ENCODE measurements around the gene CD163L1.
"Not testable (repeated sequence)": the region's sequence is repeated elsewhere in the genome, so short reads cannot be mapped to it uniquely, and the experiment has no call there.

Gene CD163L1

DNA sequence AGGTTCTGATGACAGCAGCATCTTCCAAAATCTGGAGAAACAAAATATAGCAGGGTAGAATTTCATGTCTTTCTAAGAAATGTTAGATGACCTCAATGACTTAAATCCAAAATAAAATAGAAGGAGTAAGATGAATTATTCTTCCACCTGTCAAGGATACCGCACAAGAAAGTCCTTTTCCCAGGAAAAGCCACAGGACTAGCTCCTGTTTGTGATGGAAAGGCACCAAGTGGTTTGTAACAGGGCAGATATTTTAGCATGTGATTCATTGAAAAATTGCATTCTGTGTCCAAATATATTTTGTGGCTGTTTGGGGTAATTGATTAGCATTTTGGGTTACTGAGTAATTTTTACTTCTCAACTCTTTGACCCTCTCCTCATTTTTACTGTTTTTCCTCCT is 2.7 kb downstream of the CD163L1 start:
- TF ChIP-seq, protein P1, sequence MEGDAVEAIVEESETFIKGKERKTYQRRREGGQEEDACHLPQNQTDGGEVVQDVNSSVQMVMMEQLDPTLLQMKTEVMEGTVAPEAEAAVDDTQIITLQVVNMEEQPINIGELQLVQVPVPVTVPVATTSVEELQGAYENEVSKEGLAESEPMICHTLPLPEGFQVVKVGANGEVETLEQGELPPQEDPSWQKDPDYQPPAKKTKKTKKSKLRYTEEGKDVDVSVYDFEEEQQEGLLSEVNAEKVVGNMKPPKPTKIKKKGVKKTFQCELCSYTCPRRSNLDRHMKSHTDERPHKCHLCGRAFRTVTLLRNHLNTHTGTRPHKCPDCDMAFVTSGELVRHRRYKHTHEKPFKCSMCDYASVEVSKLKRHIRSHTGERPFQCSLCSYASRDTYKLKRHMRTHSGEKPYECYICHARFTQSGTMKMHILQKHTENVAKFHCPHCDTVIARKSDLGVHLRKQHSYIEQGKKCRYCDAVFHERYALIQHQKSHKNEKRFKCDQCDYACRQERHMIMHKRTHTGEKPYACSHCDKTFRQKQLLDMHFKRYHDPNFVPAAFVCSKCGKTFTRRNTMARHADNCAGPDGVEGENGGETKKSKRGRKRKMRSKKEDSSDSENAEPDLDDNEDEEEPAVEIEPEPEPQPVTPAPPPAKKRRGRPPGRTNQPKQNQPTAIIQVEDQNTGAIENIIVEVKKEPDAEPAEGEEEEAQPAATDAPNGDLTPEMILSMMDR (IDR thresholded peaks at IDR 0.05; ENCODE audit: low read depth, low read length): no peak
- no peak for DNase-seq (ENCODE audit: low read depth in 2 of 2)
- H3K4me3 ChIP-seq (replicated peaks in 1 of 2; ENCODE audit: low read depth in 2 of 2, low read length in 2 of 2): no peak overlapping the region

DNA sequence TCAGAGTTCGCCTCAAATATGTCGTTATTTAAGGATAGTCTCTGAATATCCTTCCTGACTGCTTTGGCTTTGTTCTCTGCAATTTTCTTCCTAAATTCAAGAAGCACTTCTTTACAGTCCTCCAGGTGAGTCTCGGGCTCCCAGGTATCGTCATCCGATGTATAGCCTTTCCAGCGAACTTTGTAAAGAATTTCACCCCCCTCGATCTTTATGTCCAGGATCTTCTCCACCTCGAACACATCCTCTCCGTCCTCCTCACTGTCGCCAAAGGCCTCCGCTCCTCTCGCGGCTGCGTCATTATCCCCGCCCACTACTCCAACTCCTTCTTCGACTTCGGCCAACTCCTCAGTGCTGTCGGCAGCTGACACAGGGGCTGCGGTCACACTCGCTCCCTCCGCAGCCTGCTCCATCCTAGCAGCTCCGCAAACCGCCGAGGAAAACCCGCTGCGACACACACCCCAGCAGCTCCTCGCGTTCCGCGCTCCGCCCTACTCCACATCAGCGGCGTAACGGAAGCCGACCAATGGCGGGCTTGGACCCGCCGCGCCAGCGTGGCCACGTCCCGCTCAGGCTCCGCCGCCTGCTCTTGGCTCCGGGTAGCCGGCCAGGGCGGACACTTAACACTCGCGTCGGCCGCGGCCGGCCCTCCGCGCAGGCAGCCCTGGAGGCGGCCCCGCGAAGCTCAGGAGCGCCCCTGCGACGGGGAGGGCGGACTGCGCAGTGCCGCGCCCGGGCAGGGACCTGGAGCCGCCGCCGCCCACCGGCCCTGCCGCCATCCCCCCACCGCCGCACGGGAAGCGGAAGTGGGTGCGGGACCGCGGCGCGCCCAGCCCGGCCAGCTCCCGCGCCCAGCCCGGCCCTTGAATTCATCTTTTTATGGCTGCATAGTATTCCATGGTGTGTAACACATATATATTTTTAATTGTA is 4.1 kb downstream of the CD163L1 start:
- peak; percentile 37 to 61 for DNase-seq (ENCODE audit: low read depth in 2 of 2)
- peak overlapping the region; percentile 4 to 51 for H3K4me3 ChIP-seq (replicated peaks in 1 of 2; ENCODE audit: low read depth in 2 of 2, low read length in 2 of 2)
- TF ChIP-seq, protein P1 (IDR thresholded peaks at IDR 0.05; ENCODE audit: low read depth, low read length): no peak

DNA sequence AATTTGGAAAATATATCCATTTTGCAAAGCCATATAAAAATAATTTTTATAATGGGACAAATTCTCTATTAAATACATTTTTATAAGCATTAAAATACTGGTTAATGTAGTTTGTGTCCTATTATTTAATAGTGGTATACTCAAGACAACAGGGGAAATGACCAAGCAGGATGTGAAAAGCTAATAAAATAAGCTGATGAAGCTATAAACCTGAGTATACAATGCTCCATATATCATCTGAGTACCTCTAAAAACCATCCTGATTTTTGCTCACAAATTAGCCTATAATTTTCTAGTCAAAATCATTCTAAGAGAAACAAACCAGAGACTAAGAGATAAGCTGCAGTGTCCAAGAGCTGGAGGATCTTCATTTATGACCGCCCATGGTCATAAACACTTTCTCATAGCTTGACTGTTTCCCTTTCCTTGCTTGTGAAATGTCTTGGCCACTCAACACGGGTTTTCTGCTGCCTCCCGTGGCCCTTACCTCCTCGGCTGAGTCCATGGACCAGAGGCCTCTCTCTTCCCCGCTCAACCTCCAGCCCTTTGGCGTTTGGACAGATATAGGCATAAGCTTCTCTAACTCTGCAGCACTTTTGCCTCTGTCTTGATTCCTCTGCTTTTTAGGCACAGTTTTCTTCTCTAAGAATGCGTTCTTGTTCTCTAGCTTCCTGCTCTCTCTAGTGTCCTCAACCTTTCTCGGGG is 5.5 kb downstream of the CD163L1 start:
- DNase-seq (ENCODE audit: low read depth in 2 of 2); H3K4me3 ChIP-seq (replicated peaks in 1 of 2; ENCODE audit: low read depth in 2 of 2, low read length in 2 of 2): not testable (repeated sequence)

DNA sequence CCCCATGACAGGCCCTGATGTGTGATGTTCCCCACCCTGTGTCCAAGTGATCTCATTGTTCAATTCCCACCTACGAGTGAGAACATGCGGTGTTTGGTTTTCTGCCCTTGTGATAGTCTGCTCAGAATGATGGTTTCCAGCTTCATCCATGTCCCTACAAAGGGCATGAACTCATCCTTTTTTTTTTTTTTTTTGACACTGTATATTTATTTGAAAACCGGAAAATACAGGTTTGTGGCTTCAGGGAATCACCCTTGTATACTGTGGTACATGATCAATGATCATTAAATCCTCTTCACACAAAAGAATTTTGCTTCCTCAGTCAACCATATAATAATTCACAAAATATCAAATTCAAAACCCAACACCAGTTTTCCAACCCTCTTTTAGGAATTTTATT is 6.5 kb downstream of the CD163L1 start:
- not testable (repeated sequence) for DNase-seq (ENCODE audit: low read depth in 2 of 2); H3K4me3 ChIP-seq (replicated peaks in 1 of 2; ENCODE audit: low read depth in 2 of 2, low read length in 2 of 2)

DNA sequence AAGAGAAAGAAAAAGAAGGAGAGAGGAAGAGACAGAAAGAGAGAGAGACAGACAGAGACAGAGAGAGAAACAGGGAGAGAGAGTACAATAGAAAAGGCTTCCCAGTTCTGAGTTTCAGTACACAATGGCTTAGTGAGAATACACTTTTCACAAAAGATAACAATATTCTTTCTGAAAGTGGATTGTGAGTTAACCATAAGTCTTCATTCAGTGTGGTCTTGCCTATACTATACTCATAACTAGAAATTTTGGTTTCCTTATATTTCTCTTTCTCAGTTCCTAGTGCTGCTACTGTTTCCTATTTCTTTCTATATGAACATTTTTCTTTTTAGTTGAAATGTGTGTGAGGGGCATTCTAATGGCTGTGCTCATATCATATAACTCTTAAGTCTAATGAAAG is 9.3 kb downstream of the CD163L1 start:
- DNase-seq (ENCODE audit: low read depth in 2 of 2): no peak
- TF ChIP-seq, protein P1 (IDR thresholded peaks at IDR 0.05; ENCODE audit: low read depth, low read length): no peak
- H3K4me3 ChIP-seq (replicated peaks in 1 of 2; ENCODE audit: low read depth in 2 of 2, low read length in 2 of 2): no peak overlapping the region

DNA sequence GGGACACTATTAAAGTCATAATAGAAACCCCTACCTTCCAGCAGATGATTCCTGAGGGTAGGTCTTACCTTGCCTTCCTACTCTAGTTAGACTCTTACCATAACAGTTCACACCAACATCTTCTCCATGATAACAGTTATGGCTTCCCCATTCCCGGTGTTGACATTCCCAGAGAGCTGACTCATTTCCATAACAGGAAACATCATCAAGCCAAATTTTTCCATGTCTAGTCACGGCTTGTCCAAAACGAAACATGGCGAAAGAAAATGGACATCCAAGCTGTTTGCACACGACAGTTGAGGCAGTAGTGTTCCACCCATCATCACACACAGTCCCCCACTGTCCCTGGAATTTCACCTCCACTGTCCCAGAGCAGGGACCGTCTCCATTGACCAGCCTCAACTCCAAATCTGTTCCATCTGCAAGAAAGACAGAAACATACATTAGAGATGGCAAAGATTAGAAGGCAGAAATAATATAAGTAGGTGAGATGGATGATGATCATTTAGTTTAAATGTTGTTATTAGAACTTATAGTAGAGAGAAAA is 10.6 kb downstream of the CD163L1 start:
- TF ChIP-seq, protein P1 (IDR thresholded peaks at IDR 0.05; ENCODE audit: low read depth, low read length): no peak
- no peak overlapping the region for H3K4me3 ChIP-seq (replicated peaks in 1 of 2; ENCODE audit: low read depth in 2 of 2, low read length in 2 of 2)
- DNase-seq (ENCODE audit: low read depth in 2 of 2): peak; percentile 26 to 83

DNA sequence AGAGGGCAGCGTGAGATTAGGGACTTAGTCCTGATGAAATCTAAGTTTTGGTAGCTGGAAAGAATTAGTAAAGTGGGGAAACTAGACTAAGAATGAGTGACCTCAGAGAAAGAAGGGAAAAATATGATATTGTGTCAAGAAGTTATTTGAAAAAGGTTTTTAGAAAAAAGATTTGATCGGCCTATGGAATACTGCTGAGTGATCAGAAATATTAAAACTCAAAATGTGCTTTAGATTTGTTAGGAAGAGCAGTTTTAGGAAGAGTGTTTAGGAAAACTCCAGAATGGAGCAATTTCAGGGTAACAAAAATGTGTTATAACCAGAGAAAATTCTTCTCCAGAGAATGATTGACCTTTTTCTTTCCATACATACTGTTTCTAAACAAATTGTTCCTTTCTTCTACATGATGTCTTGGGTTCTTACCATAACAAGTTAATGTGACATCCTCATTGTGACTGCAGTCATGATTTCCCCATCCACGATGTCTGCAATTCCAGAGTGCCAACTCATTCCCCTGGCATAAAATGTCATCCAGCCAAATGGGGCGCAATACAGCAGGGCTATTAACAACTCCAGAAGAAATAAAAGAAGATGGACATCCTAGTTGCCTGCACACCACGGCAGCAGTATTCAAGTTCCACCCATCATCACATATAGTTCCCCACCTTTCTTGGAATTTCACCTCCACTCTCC is 11.8 kb downstream of the CD163L1 start:
- peak in 1 of 2 donors; percentile 43 for DNase-seq (ENCODE audit: low read depth in 2 of 2)
- TF ChIP-seq, protein P1 (IDR thresholded peaks at IDR 0.05; ENCODE audit: low read depth, low read length): no peak
- H3K4me3 ChIP-seq (replicated peaks in 1 of 2; ENCODE audit: low read depth in 2 of 2, low read length in 2 of 2): no peak overlapping the region
